HAP-1 (cell line): ENCODE data around the gene MROH2B.

Source experiments
- DNase-seq, 2 experiments: peaks; one replicate each; pipeline ENCODE4 v3.0.0-alpha.2; 2016 to 2020; ENCODE audit warnings: low spot score in 2 of 2
- H3K27me3 ChIP-seq: fragments of 250-450 bp; sonication (Bioruptor Pico); 2 replicates; pipeline ENCODE4 v1.5.1; 2020; ENCODE audit warnings: low read depth, mild to moderate bottlenecking, moderate library complexity
- H3K36me3 ChIP-seq: fragments of 250-450 bp; sonication (Bioruptor Pico); replicated peaks from 2 replicates; pipeline ENCODE4 v1.5.1; 2020; ENCODE audit warnings: mild to moderate bottlenecking
- H3K4me1 ChIP-seq: fragments of 250-450 bp; sonication (Bioruptor Pico); 2 replicates; pipeline ENCODE4 v1.5.1; 2020; ENCODE audit warnings: mild to moderate bottlenecking
- H3K4me3 ChIP-seq: fragments of 250-450 bp; sonication (Bioruptor Pico); 2 replicates; pipeline ENCODE4 v1.5.1; 2020; ENCODE audit warnings: mild to moderate bottlenecking, moderate library complexity
- H3K9me3 ChIP-seq: fragments of 250-450 bp; sonication (Bioruptor Pico); 2 replicates; pipeline ENCODE4 v1.5.1; 2020; ENCODE audit warnings: mild to moderate bottlenecking, moderate library complexity
- in situ Hi-C: fragments of 300-500 bp; cut with MboI; formaldehyde crosslinking; loops from 3 replicates; pipeline ENCODE4 v1.14.3; 2020; ENCODE audit warnings: low sequenced_read_pairs, inconsistent platforms, mixed read lengths

MROH2B gene

GRCh38 chr5:40999966-41000365, 71.2 kb downstream of the MROH2B start:
- DNase-seq = no peak
- Histone ChIP-seq H3K4me3 (no peak overlapping the region), H3K4me1 (no peaks in the 10 kb centered on the region), H3K9me3 (no peaks in the 10 kb centered on the region), H3K27me3 (no peaks in the 10 kb centered on the region), H3K36me3 (no peaks in the 10 kb centered on the region)
- in situ Hi-C loops = no loop called here

- H3K4me3 ChIP-seq = no peak overlapping the region
- in situ Hi-C loops = no loop called here
- no peaks in the 10 kb centered on the region for H3K4me1 ChIP-seq
- H3K9me3 ChIP-seq = no peaks in the 10 kb centered on the region
- no peaks in the 10 kb centered on the region for H3K36me3 ChIP-seq
- H3K27me3 ChIP-seq = no peaks in the 10 kb centered on the region
- no peak for DNase-seq
Measured at GRCh38 chr5:40999142-40999541, 72.0 kb downstream of the MROH2B start.

GRCh38 chr5:40995801-40996586, 75.1 kb downstream of the MROH2B start:
- Histone ChIP-seq H3K4me3 (no peak overlapping the region), H3K4me1 (no peaks in the 10 kb centered on the region), H3K36me3 (no peaks in the 10 kb centered on the region), H3K9me3 (no peaks in the 10 kb centered on the region), H3K27me3 (no peaks in the 10 kb centered on the region)
- no peak for DNase-seq
- in situ Hi-C loops = no loop called here

GRCh38 chr5:40991981-40992559, 79.1 kb downstream of the MROH2B start:
- no peak for DNase-seq
- Histone ChIP-seq H3K27me3 (no peaks in the 10 kb centered on the region), H3K4me1 (no peaks in the 10 kb centered on the region), H3K4me3 (no peak overlapping the region), H3K9me3 (no peaks in the 10 kb centered on the region), H3K36me3 (no peaks in the 10 kb centered on the region)
- in situ Hi-C loops = no loop called here

- Histone ChIP-seq H3K9me3 (no peaks in the 10 kb centered on the region), H3K4me3 (no peak overlapping the region), H3K36me3 (no peaks in the 10 kb centered on the region), H3K27me3 (no peaks in the 10 kb centered on the region), H3K4me1 (no peaks in the 10 kb centered on the region)
- no peak for DNase-seq
- in situ Hi-C loops = no loop called here
Measured at GRCh38 chr5:40991168-40991980, 79.8 kb downstream of the MROH2B start.

- Histone ChIP-seq H3K9me3 (no peaks in the 10 kb centered on the region), H3K27me3 (no peaks in the 10 kb centered on the region; the same call in 1 of the 2 replicates), H3K4me3 (no peak overlapping the region), H3K36me3 (no peaks in the 10 kb centered on the region), H3K4me1 (no peaks in the 10 kb centered on the region)
- no peak for DNase-seq
- in situ Hi-C loops = no loop called here
Measured at GRCh38 chr5:40988746-40989510, 82.2 kb downstream of the MROH2B start.

- Histone ChIP-seq H3K4me3 (no peak overlapping the region), H3K9me3 (no peaks in the 10 kb centered on the region), H3K36me3 (no peaks in the 10 kb centered on the region), H3K27me3 (no peaks in the 10 kb centered on the region; the same call in 1 of the 2 replicates), H3K4me1 (no peaks in the 10 kb centered on the region)
- no peak for DNase-seq
- in situ Hi-C loops = no loop called here
Measured at GRCh38 chr5:40987349-40987748, 83.8 kb downstream of the MROH2B start.

GRCh38 chr5:40986666-40987065, 84.5 kb downstream of the MROH2B start:
- no peak for DNase-seq
- H3K36me3 ChIP-seq = no peaks in the 10 kb centered on the region
- no peaks in the 10 kb centered on the region for H3K9me3 ChIP-seq
- H3K27me3 ChIP-seq = no peaks in the 10 kb centered on the region; the same call in 1 of the 2 replicates
- H3K4me3 ChIP-seq = no peak overlapping the region
- no peaks in the 10 kb centered on the region for H3K4me1 ChIP-seq
- in situ Hi-C loops = no loop called here

GRCh38 chr5:40985501-40985900, 85.6 kb downstream of the MROH2B start:
- DNase-seq = no peak
- H3K4me1 ChIP-seq = no peaks in the 10 kb centered on the region
- no peaks in the 10 kb centered on the region for H3K36me3 ChIP-seq
- in situ Hi-C loops = no loop called here
- no peaks in the 10 kb centered on the region; the same call in 1 of the 2 replicates for H3K27me3 ChIP-seq
- H3K9me3 ChIP-seq = no peaks in the 10 kb centered on the region
- H3K4me3 ChIP-seq = no peak overlapping the region

- H3K36me3 ChIP-seq = no peaks in the 10 kb centered on the region
- DNase-seq = no peak
- H3K27me3 ChIP-seq = no peaks in the 10 kb centered on the region; the same call in 1 of the 2 replicates
- no peaks in the 10 kb centered on the region for H3K4me1 ChIP-seq
- H3K4me3 ChIP-seq = no peak overlapping the region
- in situ Hi-C loops = no loop called here
- no peaks in the 10 kb centered on the region for H3K9me3 ChIP-seq
Measured at GRCh38 chr5:40984884-40985283, 86.3 kb downstream of the MROH2B start.

- H3K4me1 ChIP-seq = no peaks in the 10 kb centered on the region
- no peak overlapping the region for H3K4me3 ChIP-seq
- in situ Hi-C loops = no loop called here
- H3K27me3 ChIP-seq = no peaks in the 10 kb centered on the region; the same call in 1 of the 2 replicates
- no peak for DNase-seq
- no peaks in the 10 kb centered on the region for H3K9me3 ChIP-seq
- no peaks in the 10 kb centered on the region for H3K36me3 ChIP-seq
Measured at GRCh38 chr5:40983781-40984180, 87.4 kb downstream of the MROH2B start.

GRCh38 chr5:40981420-40981819, 89.7 kb downstream of the MROH2B start:
- Histone ChIP-seq H3K4me1 (no peaks in the 10 kb centered on the region), H3K36me3 (no peaks in the 10 kb centered on the region), H3K27me3 (no peaks in the 10 kb centered on the region; the same call in 1 of the 2 replicates), H3K9me3 (no peaks in the 10 kb centered on the region), H3K4me3 (no peak overlapping the region)
- DNase-seq = no peak
- in situ Hi-C loops = no loop called here

- DNase-seq = no peak
- in situ Hi-C loops = no loop called here
Measured at GRCh38 chr5:40976836-40977235, 94.3 kb downstream of the MROH2B start.

More at GRCh38 chr5:40976836-40977235, 94.3 kb downstream of the MROH2B start:
- no peak overlapping the region for H3K4me3 ChIP-seq
- H3K27me3 ChIP-seq = no peaks in the 10 kb centered on the region
- H3K36me3 ChIP-seq = no peaks in the 10 kb centered on the region
- no peaks in the 10 kb centered on the region for H3K9me3 ChIP-seq
- H3K4me1 ChIP-seq = no peaks in the 10 kb centered on the region
